ENCODE measurements around the gene STON1.

DNA sequence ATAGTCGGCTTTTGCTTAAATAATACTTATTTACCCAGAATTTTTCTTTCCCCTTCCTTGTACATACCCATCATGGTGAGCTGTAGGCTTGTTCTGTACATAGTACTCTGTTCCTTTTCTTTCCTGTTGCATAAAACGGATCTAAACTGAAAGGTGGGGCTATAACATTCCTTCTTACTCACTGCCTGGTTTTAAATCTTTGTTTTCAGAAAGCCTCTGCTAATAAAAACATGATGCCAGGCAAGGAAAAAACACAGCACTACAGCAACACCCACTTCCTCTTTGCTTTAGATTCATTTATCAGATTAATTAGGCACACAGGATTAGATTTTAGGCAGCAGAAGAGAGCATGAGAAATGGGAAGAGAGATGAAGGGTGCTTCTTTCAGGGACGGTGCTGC is 19.6 kb upstream of the STON1 start:
- TF ChIP-seq EZH2phosphoT487 (IDR thresholded peaks at IDR 0.05; ENCODE audit: insufficient read depth, low read depth) (no peak), EZH2 (IDR thresholded peaks at IDR 0.05; ENCODE audit: insufficient read depth, poor library complexity, severe bottlenecking) (no peak)

Measured in GM23248 (cell line).